ACC112 (cell line): ENCODE measurements around the gene TMC6.
"Not testable (repeated sequence)": the region's sequence is repeated elsewhere in the genome, so short reads cannot be mapped to it uniquely, and the experiment has no call there.

Experiments used
- H2AFZ ChIP-seq: fragments of 200-600 bp; sonication (generic); one replicate; pipeline ENCODE4 v1.6.0; 2017; ENCODE audit warnings: antibody characterized with exemption, low read length; ENCODE audit not compliant: unreplicated experiment
- H3K27ac ChIP-seq: fragments of 200-600 bp; sonication (generic); 2 replicates; pipeline ENCODE4 v1.5.1; 2014; ENCODE audit warnings: low read depth, mild to moderate bottlenecking, antibody characterized with exemption, low read length, moderate library complexity
- H3K27me3 ChIP-seq: fragments of 200-600 bp; sonication (generic); 2 replicates; pipeline ENCODE4 v1.6.1; 2014; ENCODE audit warnings: mild to moderate bottlenecking, antibody characterized with exemption, low read length, moderate library complexity, mixed read lengths; ENCODE audit not compliant: insufficient read depth
- H3K36me3 ChIP-seq: fragments of 200-600 bp; sonication (generic); 2 replicates; pipeline ENCODE4 v1.6.1; 2016; ENCODE audit warnings: mild to moderate bottlenecking, antibody characterized with exemption, low read length, moderate library complexity, mixed read lengths; ENCODE audit not compliant: insufficient read depth
- H3K4me1 ChIP-seq: fragments of 200-600 bp; sonication (generic); one replicate; pipeline ENCODE4 v1.6.1; 2016; ENCODE audit warnings: low read length, mixed read lengths; ENCODE audit not compliant: insufficient read depth, unreplicated experiment, control insufficient read depth
- H3K4me3 ChIP-seq: fragments of 200-600 bp; sonication (generic); 2 replicates; pipeline ENCODE4 v1.5.1; 2014; ENCODE audit warnings: mild to moderate bottlenecking, low read depth, low read length
- H3K79me2 ChIP-seq: fragments of 200-600 bp; sonication (generic); one replicate; pipeline ENCODE4 v1.6.0; 2016; ENCODE audit warnings: low read length; ENCODE audit not compliant: control insufficient read depth, unreplicated experiment, insufficient read depth

TMC6 gene

DNA sequence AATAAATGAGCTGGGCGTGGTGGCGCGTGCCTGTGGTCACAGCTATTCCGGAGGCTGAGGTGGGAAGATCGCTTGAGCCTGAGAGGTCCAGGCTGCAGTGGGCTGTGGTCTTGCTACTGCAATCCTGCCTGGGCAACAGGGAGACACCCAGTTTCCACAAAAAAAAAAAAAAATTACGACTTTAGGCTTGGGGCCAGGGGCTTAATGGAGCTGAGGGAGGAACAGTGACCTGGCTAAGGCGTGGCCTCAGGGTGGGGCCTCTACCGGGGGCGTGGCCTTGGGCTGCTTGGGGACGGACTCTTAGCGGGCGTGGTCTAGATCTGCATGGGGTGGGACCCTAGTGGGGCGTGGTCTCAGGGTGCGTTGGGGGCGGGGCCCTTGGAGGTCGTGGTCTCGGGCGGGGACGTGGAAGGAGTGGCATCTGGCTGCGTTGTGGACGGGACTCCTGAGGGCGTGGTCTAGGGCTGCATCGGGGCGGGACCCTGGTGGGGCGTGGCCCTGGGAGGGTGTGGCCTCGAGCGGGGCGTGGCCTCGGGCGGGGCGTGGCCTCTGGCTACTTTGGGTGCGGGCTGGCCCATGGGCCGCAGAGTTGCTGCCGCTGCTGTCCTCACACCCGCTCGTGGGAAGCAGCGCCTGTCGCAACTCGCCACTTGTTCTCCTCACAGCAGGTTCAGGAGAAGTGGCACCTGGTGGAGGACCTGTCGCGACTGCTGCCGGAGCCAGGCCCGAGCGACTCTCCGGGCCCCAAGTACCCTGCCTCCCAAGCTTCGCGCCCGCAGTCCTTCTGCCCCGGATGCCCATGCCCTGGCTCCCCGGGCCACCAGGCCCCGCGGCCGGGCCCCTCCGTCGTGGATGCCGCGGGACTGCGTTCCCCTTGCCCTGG, 11.9 kb upstream of the TMC6 start:
- Histone ChIP-seq H3K4me3 (no peak overlapping the region), H3K36me3 (no peaks in the 10 kb centered on the region), H3K4me1 (peaks cover 20% of the 10 kb centered on the region), H2AFZ (no peak overlapping the region), H3K27me3 (no peaks in the 10 kb centered on the region), H3K27ac (no peak overlapping the region), H3K79me2 (no peaks in the 10 kb centered on the region)

DNA sequence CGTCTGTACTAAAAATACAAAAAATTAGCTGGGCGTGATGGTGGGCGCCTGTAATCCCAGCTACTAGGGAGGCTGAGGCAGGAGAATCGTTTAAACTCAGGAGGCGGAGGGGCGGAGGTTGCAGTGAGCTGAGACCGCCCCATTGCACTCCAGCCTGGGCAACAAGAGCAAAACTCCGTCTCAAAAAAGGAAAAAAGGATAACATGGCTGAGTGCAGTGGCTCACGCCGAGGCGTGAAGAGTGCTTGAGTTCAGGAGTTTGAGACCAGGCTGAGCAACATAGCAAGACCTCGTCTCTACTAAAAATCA, 11.3 kb upstream of the TMC6 start:
- H3K4me3 ChIP-seq, H2AFZ ChIP-seq, H3K27me3 ChIP-seq, H3K36me3 ChIP-seq, H3K27ac ChIP-seq, H3K79me2 ChIP-seq: not testable (repeated sequence)
- peaks cover 14% of the 10 kb centered on the region for H3K4me1 ChIP-seq

DNA sequence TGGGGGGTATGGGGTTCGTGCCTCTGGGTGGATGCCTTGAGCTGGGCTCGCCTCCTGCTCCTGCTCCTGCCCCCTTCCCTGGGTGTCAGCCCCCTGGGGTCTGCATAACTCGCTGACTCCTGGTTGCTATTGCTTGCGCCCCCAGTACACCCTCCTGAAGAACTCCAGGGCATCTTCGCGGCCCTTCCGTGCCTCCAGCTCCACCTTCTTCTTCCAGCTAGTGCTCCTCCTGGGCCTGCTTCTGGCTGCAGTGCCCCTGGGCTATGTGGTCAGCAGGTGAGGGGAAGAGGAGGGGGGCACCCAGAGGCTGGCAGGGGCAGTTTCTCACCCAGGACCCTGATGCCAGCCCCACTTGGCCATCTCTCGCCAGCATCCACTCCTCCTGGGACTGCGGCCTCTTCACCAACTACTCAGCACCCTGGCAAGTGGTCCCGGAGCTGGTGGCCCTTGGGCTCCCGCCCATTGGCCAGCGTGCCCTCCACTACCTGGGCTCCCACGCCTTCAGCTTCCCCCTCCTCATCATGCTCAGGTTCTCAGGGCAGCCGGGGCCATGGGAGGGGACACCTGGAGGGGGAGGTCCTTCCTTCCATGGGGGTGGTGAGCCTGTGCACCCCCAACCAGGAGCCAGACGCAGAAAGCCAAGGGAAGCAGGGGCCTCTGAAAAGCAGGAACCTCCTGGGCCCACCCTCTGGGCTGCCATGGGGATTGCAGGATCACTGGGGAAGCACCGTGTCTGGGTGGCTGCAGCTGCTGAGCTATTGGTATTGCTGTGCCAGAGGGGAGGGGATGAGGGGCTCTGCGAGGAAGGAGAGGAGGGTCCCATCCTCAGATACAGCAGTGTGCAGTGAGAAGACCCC, 9.9 kb upstream of the TMC6 start:
- H2AFZ ChIP-seq, result no peak overlapping the region
- H3K4me3 ChIP-seq, result no peak overlapping the region
- no peaks in the 10 kb centered on the region for H3K36me3 ChIP-seq
- no peaks in the 10 kb centered on the region for H3K79me2 ChIP-seq
- peaks cover 3% of the 10 kb centered on the region for H3K4me1 ChIP-seq
- no peak overlapping the region for H3K27ac ChIP-seq
- H3K27me3 ChIP-seq, result 0 out of 2 replicates have a peak, but pooled peaks cover 5% of the 10 kb centered on the region

DNA sequence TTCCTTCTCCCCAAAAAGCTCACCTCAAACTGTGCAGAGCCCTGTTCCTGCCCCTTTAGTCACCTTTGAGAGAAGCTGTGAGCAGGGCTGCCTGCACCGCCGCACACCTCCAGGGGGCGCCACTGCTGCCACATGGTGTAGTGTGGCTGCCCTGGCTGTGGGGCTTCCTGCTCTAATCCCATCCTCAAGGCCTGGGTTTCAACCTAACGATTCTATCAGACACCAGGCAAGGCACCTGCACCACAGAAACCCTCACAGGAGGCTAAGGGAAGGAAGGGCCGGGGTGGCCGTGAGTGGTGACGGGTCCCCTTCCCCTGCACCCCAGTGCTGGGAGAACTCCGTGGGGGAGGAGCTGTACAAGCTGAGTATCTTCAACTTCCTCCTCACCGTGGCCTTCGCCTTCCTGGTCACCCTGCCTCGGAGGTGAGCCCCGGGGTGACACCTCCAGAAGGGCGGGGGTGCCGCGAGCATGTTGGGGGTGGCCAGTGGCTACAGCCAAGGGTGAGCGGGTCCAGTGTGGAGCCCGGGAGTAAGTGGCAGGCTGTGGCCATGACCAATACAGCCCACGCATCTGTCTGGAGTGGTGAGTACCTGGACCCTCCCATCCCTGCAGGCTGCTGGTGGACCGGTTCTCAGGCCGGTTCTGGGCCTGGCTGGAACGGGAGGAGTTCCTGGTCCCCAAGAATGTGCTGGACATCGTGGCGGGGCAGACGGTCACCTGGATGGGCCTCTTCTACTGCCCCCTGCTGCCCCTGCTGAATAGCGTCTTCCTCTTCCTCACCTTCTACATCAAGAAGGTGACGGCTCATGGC, 9.0 kb upstream of the TMC6 start:
- Histone ChIP-seq H2AFZ (no peak overlapping the region), H3K27me3 (0 out of 2 replicates have a peak, but pooled peaks cover 5% of the 10 kb centered on the region), H3K79me2 (no peaks in the 10 kb centered on the region), H3K4me3 (no peak overlapping the region), H3K36me3 (no peaks in the 10 kb centered on the region), H3K4me1 (peaks cover 3% of the 10 kb centered on the region), H3K27ac (no peak overlapping the region)

DNA sequence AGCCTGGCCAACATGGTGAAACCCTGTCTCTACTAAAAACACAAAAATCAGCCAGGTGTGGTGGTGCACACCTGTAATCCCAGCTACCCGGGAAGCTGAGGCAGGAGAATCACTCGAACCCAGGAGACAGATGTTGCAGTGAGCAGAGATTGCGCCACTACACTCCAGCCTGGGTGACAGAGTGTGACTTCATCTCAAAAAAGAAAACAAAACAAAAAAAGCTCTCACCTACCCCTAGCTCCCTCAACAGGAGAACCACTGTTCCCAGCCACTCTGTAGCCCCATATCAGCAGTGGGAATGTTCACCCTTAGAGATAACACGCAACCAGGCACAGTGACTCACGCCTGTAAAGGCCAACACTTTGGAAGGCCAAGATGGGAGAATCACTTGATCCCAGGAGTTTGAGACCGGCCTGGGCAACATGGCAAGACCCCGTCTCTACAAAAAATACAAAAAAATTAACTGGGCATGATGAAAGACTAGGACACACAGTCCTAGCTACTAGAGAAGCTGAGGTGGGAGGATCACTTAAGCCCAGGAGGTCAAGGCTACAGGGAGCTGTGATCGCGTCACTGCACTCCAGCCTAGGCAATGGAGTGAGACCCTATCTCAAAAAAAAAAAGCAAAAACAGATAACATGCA, 7.4 kb upstream of the TMC6 start:
- Histone ChIP-seq H3K4me1 (no peaks in the 10 kb centered on the region), H3K79me2 (no peaks in the 10 kb centered on the region), H3K27me3 (peaks cover 14% of the 10 kb centered on the region; the same call in 1 of the 2 replicates), H3K27ac (no peak overlapping the region), H2AFZ (no peak overlapping the region), H3K4me3 (no peak overlapping the region), H3K36me3 (no peaks in the 10 kb centered on the region)

DNA sequence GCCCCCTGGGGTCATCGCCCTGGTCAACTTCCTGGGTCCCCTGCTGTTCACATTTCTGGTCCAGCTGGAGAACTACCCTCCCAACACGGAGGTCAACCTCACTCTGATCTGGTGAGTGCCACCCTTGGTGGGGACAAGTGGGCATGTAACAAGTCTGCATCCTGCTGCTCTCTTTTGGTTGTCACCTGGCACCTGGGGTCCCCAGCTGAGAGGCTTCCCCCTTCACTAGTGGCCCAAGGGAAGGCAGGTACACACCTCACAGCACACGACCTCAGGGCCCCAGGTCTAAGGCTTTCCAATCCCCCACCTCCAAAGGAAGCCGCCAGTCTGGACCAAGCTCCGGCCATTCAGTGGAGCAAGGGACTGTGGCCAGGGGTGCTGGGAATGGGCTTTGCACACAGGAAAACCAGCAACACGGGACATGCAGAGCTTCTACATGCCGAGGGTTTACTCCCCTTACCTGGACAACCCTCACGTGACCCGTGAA, 6.4 kb upstream of the TMC6 start:
- Histone ChIP-seq H3K27ac (no peak overlapping the region), H3K4me3 (no peak overlapping the region), H2AFZ (no peak overlapping the region), H3K4me1 (no peaks in the 10 kb centered on the region), H3K79me2 (no peaks in the 10 kb centered on the region), H3K36me3 (no peaks in the 10 kb centered on the region), H3K27me3 (peaks cover 19% of the 10 kb centered on the region; the same call in 1 of the 2 replicates)

DNA sequence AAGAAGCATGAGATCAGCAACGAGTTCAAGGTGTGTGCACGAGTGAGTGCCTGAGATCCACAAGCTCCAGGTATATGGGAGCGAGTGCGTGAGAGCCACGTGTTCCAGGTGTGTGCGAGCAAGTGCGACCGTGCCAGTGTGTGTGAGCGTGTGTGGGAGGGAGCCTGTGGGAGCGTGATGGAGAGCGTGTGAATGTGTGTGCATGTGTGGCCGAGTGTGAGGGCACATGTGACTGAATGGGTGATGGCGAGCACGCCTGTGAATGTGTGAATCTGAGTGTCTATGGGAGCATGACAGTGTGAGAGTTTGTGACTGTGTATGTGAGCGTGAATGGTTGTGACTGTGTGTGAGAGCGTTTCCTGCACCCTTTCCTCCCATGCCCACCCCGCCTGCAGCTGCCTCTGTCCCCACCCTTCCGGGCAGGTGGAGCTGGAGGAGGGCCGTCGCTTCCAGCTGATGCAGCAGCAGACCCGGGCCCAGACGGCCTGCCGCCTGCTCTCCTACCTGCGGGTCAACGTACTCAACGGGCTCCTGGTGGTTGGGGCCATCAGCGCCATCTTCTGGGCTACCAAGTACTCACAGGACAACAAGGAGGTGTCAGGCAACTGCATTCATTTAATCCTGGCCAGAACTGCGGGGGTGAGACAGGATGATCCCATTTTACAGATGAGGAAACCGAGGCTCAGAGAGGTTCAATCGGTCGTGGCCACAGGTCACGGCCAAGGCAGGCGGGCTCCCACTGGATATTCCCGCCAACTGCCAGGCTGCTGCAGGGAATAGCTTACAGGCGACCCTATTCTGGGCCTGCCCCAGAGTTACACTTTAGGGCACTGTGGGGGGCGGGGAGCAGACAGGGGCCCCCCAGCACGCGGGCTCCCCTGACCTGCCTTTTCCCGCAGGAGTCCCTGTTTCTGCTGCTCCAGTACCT, 5.7 kb upstream of the TMC6 start:
- Histone ChIP-seq H3K27me3 (peaks cover 19% of the 10 kb centered on the region; the same call in 1 of the 2 replicates), H2AFZ (no peak overlapping the region), H3K4me3 (no peak overlapping the region), H3K79me2 (no peaks in the 10 kb centered on the region), H3K4me1 (no peaks in the 10 kb centered on the region), H3K36me3 (no peaks in the 10 kb centered on the region), H3K27ac (no peak overlapping the region)

DNA sequence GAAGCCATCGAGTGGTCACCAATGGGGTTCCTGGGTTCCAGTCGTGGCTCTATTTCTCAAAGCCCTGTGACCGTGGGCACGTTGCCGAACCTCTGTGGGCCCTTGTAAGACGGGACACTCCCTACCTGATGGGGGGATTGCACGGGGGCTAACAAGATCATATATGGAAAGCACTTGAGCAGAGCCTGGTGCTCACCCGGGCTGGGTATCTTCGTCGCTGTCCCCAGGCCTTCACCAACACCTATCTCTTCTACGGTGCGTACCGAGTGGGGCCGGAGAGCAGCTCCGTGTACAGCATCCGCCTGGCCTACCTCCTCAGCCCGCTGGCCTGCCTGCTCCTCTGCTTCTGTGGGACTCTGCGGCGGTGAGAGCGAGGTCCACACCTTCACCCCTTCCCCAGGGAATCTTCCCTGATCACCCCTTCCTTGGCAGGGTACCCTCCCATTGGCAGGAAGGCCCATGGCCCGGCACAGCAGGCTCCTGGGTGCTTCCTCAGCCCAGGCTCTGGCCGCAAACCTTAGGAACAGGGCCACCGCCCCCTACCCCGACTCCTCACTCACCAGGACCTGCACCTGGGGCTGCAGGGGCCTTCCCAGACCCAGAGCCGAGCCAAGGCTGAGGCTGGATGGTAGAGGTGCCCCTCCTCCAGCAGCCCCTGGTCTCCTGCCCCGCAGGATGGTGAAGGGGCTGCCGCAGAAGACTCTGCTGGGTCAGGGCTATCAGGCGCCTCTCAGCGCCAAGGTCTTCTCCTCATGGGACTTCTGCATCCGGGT, 4.8 kb upstream of the TMC6 start:
- Histone ChIP-seq H3K27me3 (peaks cover 19% of the 10 kb centered on the region; the same call in 1 of the 2 replicates), H3K27ac (no peak overlapping the region), H3K4me1 (no peaks in the 10 kb centered on the region), H3K36me3 (no peaks in the 10 kb centered on the region), H2AFZ (no peak overlapping the region), H3K79me2 (no peaks in the 10 kb centered on the region), H3K4me3 (no peak overlapping the region)

DNA sequence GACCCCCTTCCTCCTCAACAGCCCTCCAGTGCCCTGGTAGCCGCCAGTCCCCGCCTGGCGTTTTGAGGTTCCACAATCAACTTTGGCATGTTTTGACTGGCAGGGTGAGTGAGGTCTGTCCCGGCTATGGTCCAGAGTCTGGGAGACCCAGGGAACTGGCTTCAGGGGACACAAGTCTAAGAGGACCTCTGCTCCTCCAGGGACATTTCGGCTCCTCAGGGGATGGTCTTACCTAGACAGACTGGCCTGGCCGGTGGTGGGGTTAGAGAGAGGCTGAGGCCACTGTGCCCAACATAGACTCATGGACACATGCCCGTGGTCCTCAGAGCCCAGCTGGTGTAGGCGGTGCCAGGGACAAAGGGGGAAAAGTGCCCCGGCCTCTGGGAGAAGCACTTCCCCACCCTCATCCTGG, 4.2 kb upstream of the TMC6 start:
- no peaks in the 10 kb centered on the region for H3K4me1 ChIP-seq
- H3K27me3 ChIP-seq, result peaks cover 22% of the 10 kb centered on the region; the same call in 1 of the 2 replicates
- no peak overlapping the region for H3K4me3 ChIP-seq
- no peak overlapping the region for H2AFZ ChIP-seq
- H3K27ac ChIP-seq, result no peak overlapping the region
- H3K79me2 ChIP-seq, result no peaks in the 10 kb centered on the region
- H3K36me3 ChIP-seq, result no peaks in the 10 kb centered on the region
